GM23338 (cell line): Measurements from ENCODE around the gene VMO1. TPM values are rescaled to one million over a fixed set of nuclear protein-coding genes. Genes with fewer than 3 reads are reported as not detected.

ENCODE experiments used
- ATAC-seq: fragments of 200-7000 bp; cut with Tn5 transposase; 3 replicates; pipeline ENCODE4 v1.9.1; 2020
- DNase-seq: peaks from one replicate; pipeline ENCODE4 v3.0.0-alpha.2; 2015; ENCODE audit warnings: low spot score
- H2AFZ ChIP-seq: fragments of 200-600 bp; sonication (generic); 2 replicates; pipeline ENCODE4 v1.8.0; 2016; ENCODE audit warnings: antibody characterized with exemption, mild to moderate bottlenecking, moderate library complexity
- H3F3A ChIP-seq: fragments of 200-600 bp; sonication (generic); replicated peaks from 2 replicates; pipeline ENCODE4 v1.8.0; 2017; ENCODE audit warnings: antibody characterized with exemption, mixed run types, low read depth
- H3K27ac ChIP-seq: fragments of 200-600 bp; sonication (generic); 2 replicates; pipeline ENCODE4 v1.6.1; 2016; ENCODE audit warnings: low read depth
- H3K27me3 ChIP-seq: fragments of 200-600 bp; sonication (generic); 2 replicates; pipeline ENCODE4 v1.8.0; 2016; ENCODE audit warnings: mild to moderate bottlenecking, mixed run types, moderate library complexity; ENCODE audit not compliant: insufficient read depth
- H3K36me3 ChIP-seq: fragments of 200-600 bp; sonication (generic); 2 replicates; pipeline ENCODE4 v1.8.0; 2016; ENCODE audit warnings: mild to moderate bottlenecking; ENCODE audit not compliant: insufficient read depth
- H3K4me1 ChIP-seq: fragments of 200-600 bp; sonication (generic); 2 replicates; pipeline ENCODE4 v1.8.0; 2016; ENCODE audit warnings: mild to moderate bottlenecking, moderate library complexity; ENCODE audit not compliant: insufficient read depth
- H3K4me2 ChIP-seq: fragments of 200-600 bp; sonication (generic); 2 replicates; pipeline ENCODE4 v1.7.1; 2017; ENCODE audit warnings: mixed run types
- H3K4me3 ChIP-seq: fragments of 200-600 bp; sonication (generic); 2 replicates; pipeline ENCODE4 v1.6.1; 2016; ENCODE audit warnings: mixed run types
- H3K79me2 ChIP-seq: fragments of 200-600 bp; sonication (generic); replicated peaks from 2 replicates; pipeline ENCODE4 v1.8.0; 2017; ENCODE audit warnings: mild to moderate bottlenecking; ENCODE audit not compliant: insufficient read depth
- H3K9me2 ChIP-seq: fragments of 200-600 bp; sonication (generic); 2 replicates; pipeline ENCODE4 v1.8.0; 2017; ENCODE audit not compliant: insufficient read depth
- H4K20me1 ChIP-seq: fragments of 200-600 bp; sonication (generic); replicated peaks from 2 replicates; pipeline ENCODE4 v1.8.0; 2017; ENCODE audit warnings: mild to moderate bottlenecking; ENCODE audit not compliant: insufficient read depth
- H3K27ac Mint-ChIP-seq: 2 replicates; pipeline ENCODE4 v1.8.0; 2020; ENCODE audit warnings: inconsistent platforms, mild to moderate bottlenecking, moderate library complexity, mixed read lengths
- H3K27me3 Mint-ChIP-seq: 3 replicates; pipeline ENCODE4 v1.8.0; 2022; ENCODE audit warnings: low read depth, mild to moderate bottlenecking, moderate library complexity, mixed read lengths, inconsistent platforms; ENCODE audit not compliant: insufficient read depth, poor library complexity
- H3K36me3 Mint-ChIP-seq: 3 replicates; pipeline ENCODE4 v1.8.0; 2021; ENCODE audit warnings: low read depth, mild to moderate bottlenecking, inconsistent platforms, moderate library complexity, mixed read lengths
- H3K4me1 Mint-ChIP-seq: 3 replicates; pipeline ENCODE4 v1.8.0; 2020; ENCODE audit warnings: mild to moderate bottlenecking, inconsistent platforms, mixed read lengths
- H3K4me3 Mint-ChIP-seq: 3 replicates; pipeline ENCODE4 v1.8.0; 2021; ENCODE audit warnings: moderate library complexity, mild to moderate bottlenecking, inconsistent platforms, mixed read lengths
- H3K9me3 Mint-ChIP-seq: 3 replicates; pipeline ENCODE4 v1.8.0; 2020; ENCODE audit warnings: moderate library complexity, mild to moderate bottlenecking, inconsistent platforms, mixed read lengths
- CREB1 ChIP-seq: fragments of 250-450 bp; sonication (Bioruptor Pico); IDR thresholded peaks from 2 replicates; pipeline ENCODE4 v1.5.0; 2020; ENCODE audit warnings: low read depth, mild to moderate bottlenecking, moderate library complexity
- EZH2 ChIP-seq: fragments of 200-600 bp; sonication (generic); IDR thresholded peaks from one replicate; pipeline ENCODE4 v1.8.0; 2017; ENCODE audit warnings: antibody characterized with exemption, mild to moderate bottlenecking, low read depth; ENCODE audit not compliant: unreplicated experiment
- EZH2phosphoT487 ChIP-seq: fragments of 200-600 bp; sonication (generic); IDR thresholded peaks from one replicate; pipeline ENCODE4 v1.8.1; 2018; ENCODE audit warnings: antibody characterized with exemption; ENCODE audit not compliant: unreplicated experiment
- JUNB ChIP-seq: IDR thresholded peaks from one replicate; pipeline ENCODE4 v1.6.1; 2016; ENCODE audit warnings: antibody characterized with exemption; ENCODE audit not compliant: unreplicated experiment
- NANOG ChIP-seq: IDR thresholded peaks from 2 replicates; pipeline ENCODE4 v1.6.1; 2016; ENCODE audit warnings: antibody characterized with exemption, borderline replicate concordance
- POLR2AphosphoS5 ChIP-seq: IDR thresholded peaks from 2 replicates; pipeline ENCODE4 v1.6.1; 2016; ENCODE audit warnings: antibody characterized with exemption, low read depth
- STAT1 ChIP-seq: IDR thresholded peaks from one replicate; pipeline ENCODE4 v1.6.1; 2016; ENCODE audit warnings: antibody characterized with exemption; ENCODE audit not compliant: unreplicated experiment
- ZNF114 ChIP-seq: fragments of 250-450 bp; sonication (Bioruptor Pico); IDR thresholded peaks from 2 replicates; pipeline ENCODE4 v1.5.0; 2020; ENCODE audit warnings: mild to moderate bottlenecking, moderate library complexity
- ZNF331 ChIP-seq: fragments of 250-450 bp; sonication (Bioruptor Pico); IDR thresholded peaks from 2 replicates; pipeline ENCODE4 v1.5.0; 2020; ENCODE audit warnings: low read depth, mild to moderate bottlenecking, moderate library complexity
- polyA plus RNA-seq: library from polyadenylated mRNA; unstranded; fragments of >200 nt; fragmentation: Nextera tagmentation; extraction: Ambion mirVana; gene quantifications from 2 replicates; pipeline ENCODE4 v1.2.1, GENCODE V29; 2016
- total RNA-seq: library from RNA; depleted of rRNA; stranded (reverse); fragments of >200 nt; shearing (Covaris generic); gene quantifications from 2 replicates; pipeline ENCODE4 v1.2.3, GENCODE V29; 2014
- TF ChIP-seq, protein P1 (sequence below): IDR thresholded peaks from one replicate; pipeline ENCODE4 v1.6.1; 2018; ENCODE audit warnings: antibody characterized with exemption; ENCODE audit not compliant: unreplicated experiment
- TF ChIP-seq, protein P2 (sequence below): IDR thresholded peaks from 2 replicates; pipeline ENCODE4 v1.6.1; 2016; ENCODE audit warnings: antibody characterized with exemption
- TF ChIP-seq, protein P3 (sequence below), 2 experiments: fragments of 200-600 bp in 1 of 2; sonication (generic) in 1 of 2; conservative IDR thresholded peaks; 2 replicates each; pipeline versions ENCODE4 v1.5.1 to v1.6.1; 2016 to 2017; ENCODE audit warnings: antibody characterized with exemption in 2 of 2, low read depth in 2 of 2, mild to moderate bottlenecking in 2 of 2, moderate library complexity in 1 of 2
- TF ChIP-seq, protein P4 (sequence below): fragments of 250-450 bp; sonication (Bioruptor Pico); IDR thresholded peaks from 2 replicates; pipeline ENCODE4 v1.5.0; 2020; ENCODE audit warnings: mild to moderate bottlenecking, moderate library complexity

Gene VMO1
- total and polyA plus RNA-seq, 2 experiments from 2014 or later: 0.38 to 0.47 TPM

DNA sequence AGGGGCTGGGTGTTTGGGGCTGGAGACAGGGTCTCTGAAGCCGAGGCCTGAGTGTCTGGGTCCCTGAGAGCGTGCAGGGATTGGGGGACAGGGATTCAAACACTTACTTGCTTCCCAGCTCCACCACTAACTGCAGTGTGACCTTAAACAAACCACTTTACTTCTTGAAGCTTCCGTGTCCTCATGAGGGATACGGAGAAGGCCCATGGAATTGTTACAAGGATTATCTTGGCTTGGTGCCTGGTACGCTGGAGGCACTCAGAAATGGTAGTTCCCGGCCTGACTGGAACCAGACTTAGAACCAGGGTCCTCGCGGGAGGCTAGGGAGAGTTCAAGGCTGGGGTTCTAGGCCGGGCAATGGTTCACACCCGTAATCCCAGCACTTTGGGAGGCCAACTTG, 43.5 kb downstream of the VMO1 start (continued):
- TF ChIP-seq CREB1 (no peak), NANOG (no peak)

DNA sequence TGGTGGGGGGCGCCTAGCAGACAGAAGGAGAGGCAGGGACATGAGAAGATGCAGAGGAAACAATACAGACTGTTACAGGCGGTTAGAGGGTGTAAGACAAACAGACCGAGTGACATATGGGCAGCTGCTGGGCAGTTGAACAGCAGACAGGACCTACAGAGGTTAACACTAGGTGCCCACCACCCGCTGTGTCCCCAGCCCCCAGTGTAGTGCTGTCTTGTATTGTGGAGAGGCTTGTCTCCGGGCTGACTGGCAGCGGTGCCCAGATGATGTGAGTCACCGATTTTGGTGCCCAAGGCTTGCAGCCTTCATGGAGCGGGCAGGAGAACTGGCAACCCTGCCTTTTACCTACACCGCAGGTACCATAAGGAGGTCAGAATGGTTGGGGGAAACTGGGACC, 44.0 kb downstream of the VMO1 start:
- H4K20me1 ChIP-seq: 0 out of 2 replicates have a peak, but pooled peaks cover 5% of the 10 kb centered on the region
- H3K4me1 ChIP-seq: peaks cover 15% of the 10 kb centered on the region
- H3K27ac ChIP-seq: no peak overlapping the region
- peaks cover 57% of the 10 kb centered on the region for H3K27me3 ChIP-seq
- H3F3A ChIP-seq: peaks cover 13% of the 10 kb centered on the region; the same call in 1 of the 2 replicates
- Mint-ChIP-seq H3K4me1 (peaks cover 25% of the 10 kb centered on the region), H3K27ac (no peak overlapping the region), H3K36me3 (no peaks in the 10 kb centered on the region; the same call in 2 of the 3 replicates), H3K9me3 (no peaks in the 10 kb centered on the region; the same call in 1 of the 3 replicates), H3K4me3 (no peak overlapping the region; the same call in 2 of the 3 replicates), H3K27me3 (peaks cover 69% of the 10 kb centered on the region)
- TF ChIP-seq CREB1: no peak
- no peak for TF ChIP-seq EZH2
- TF ChIP-seq ZNF114 (CRISPR knock-in tag): no peak
- no peak for TF ChIP-seq EZH2phosphoT487
- TF ChIP-seq, protein P1, sequence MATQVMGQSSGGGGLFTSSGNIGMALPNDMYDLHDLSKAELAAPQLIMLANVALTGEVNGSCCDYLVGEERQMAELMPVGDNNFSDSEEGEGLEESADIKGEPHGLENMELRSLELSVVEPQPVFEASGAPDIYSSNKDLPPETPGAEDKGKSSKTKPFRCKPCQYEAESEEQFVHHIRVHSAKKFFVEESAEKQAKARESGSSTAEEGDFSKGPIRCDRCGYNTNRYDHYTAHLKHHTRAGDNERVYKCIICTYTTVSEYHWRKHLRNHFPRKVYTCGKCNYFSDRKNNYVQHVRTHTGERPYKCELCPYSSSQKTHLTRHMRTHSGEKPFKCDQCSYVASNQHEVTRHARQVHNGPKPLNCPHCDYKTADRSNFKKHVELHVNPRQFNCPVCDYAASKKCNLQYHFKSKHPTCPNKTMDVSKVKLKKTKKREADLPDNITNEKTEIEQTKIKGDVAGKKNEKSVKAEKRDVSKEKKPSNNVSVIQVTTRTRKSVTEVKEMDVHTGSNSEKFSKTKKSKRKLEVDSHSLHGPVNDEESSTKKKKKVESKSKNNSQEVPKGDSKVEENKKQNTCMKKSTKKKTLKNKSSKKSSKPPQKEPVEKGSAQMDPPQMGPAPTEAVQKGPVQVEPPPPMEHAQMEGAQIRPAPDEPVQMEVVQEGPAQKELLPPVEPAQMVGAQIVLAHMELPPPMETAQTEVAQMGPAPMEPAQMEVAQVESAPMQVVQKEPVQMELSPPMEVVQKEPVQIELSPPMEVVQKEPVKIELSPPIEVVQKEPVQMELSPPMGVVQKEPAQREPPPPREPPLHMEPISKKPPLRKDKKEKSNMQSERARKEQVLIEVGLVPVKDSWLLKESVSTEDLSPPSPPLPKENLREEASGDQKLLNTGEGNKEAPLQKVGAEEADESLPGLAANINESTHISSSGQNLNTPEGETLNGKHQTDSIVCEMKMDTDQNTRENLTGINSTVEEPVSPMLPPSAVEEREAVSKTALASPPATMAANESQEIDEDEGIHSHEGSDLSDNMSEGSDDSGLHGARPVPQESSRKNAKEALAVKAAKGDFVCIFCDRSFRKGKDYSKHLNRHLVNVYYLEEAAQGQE: no peak
- no peak for TF ChIP-seq ZNF331
- TF ChIP-seq, protein P2, sequence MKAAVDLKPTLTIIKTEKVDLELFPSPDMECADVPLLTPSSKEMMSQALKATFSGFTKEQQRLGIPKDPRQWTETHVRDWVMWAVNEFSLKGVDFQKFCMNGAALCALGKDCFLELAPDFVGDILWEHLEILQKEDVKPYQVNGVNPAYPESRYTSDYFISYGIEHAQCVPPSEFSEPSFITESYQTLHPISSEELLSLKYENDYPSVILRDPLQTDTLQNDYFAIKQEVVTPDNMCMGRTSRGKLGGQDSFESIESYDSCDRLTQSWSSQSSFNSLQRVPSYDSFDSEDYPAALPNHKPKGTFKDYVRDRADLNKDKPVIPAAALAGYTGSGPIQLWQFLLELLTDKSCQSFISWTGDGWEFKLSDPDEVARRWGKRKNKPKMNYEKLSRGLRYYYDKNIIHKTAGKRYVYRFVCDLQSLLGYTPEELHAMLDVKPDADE: no peak
- no peak for TF ChIP-seq STAT1
- TF ChIP-seq, protein P3, sequence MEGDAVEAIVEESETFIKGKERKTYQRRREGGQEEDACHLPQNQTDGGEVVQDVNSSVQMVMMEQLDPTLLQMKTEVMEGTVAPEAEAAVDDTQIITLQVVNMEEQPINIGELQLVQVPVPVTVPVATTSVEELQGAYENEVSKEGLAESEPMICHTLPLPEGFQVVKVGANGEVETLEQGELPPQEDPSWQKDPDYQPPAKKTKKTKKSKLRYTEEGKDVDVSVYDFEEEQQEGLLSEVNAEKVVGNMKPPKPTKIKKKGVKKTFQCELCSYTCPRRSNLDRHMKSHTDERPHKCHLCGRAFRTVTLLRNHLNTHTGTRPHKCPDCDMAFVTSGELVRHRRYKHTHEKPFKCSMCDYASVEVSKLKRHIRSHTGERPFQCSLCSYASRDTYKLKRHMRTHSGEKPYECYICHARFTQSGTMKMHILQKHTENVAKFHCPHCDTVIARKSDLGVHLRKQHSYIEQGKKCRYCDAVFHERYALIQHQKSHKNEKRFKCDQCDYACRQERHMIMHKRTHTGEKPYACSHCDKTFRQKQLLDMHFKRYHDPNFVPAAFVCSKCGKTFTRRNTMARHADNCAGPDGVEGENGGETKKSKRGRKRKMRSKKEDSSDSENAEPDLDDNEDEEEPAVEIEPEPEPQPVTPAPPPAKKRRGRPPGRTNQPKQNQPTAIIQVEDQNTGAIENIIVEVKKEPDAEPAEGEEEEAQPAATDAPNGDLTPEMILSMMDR (conservative IDR thresholded peaks at IDR 0.05; ENCODE audit: low read depth in 2 of 2): no peak
- no peak for TF ChIP-seq POLR2AphosphoS5
- TF ChIP-seq, protein P4, sequence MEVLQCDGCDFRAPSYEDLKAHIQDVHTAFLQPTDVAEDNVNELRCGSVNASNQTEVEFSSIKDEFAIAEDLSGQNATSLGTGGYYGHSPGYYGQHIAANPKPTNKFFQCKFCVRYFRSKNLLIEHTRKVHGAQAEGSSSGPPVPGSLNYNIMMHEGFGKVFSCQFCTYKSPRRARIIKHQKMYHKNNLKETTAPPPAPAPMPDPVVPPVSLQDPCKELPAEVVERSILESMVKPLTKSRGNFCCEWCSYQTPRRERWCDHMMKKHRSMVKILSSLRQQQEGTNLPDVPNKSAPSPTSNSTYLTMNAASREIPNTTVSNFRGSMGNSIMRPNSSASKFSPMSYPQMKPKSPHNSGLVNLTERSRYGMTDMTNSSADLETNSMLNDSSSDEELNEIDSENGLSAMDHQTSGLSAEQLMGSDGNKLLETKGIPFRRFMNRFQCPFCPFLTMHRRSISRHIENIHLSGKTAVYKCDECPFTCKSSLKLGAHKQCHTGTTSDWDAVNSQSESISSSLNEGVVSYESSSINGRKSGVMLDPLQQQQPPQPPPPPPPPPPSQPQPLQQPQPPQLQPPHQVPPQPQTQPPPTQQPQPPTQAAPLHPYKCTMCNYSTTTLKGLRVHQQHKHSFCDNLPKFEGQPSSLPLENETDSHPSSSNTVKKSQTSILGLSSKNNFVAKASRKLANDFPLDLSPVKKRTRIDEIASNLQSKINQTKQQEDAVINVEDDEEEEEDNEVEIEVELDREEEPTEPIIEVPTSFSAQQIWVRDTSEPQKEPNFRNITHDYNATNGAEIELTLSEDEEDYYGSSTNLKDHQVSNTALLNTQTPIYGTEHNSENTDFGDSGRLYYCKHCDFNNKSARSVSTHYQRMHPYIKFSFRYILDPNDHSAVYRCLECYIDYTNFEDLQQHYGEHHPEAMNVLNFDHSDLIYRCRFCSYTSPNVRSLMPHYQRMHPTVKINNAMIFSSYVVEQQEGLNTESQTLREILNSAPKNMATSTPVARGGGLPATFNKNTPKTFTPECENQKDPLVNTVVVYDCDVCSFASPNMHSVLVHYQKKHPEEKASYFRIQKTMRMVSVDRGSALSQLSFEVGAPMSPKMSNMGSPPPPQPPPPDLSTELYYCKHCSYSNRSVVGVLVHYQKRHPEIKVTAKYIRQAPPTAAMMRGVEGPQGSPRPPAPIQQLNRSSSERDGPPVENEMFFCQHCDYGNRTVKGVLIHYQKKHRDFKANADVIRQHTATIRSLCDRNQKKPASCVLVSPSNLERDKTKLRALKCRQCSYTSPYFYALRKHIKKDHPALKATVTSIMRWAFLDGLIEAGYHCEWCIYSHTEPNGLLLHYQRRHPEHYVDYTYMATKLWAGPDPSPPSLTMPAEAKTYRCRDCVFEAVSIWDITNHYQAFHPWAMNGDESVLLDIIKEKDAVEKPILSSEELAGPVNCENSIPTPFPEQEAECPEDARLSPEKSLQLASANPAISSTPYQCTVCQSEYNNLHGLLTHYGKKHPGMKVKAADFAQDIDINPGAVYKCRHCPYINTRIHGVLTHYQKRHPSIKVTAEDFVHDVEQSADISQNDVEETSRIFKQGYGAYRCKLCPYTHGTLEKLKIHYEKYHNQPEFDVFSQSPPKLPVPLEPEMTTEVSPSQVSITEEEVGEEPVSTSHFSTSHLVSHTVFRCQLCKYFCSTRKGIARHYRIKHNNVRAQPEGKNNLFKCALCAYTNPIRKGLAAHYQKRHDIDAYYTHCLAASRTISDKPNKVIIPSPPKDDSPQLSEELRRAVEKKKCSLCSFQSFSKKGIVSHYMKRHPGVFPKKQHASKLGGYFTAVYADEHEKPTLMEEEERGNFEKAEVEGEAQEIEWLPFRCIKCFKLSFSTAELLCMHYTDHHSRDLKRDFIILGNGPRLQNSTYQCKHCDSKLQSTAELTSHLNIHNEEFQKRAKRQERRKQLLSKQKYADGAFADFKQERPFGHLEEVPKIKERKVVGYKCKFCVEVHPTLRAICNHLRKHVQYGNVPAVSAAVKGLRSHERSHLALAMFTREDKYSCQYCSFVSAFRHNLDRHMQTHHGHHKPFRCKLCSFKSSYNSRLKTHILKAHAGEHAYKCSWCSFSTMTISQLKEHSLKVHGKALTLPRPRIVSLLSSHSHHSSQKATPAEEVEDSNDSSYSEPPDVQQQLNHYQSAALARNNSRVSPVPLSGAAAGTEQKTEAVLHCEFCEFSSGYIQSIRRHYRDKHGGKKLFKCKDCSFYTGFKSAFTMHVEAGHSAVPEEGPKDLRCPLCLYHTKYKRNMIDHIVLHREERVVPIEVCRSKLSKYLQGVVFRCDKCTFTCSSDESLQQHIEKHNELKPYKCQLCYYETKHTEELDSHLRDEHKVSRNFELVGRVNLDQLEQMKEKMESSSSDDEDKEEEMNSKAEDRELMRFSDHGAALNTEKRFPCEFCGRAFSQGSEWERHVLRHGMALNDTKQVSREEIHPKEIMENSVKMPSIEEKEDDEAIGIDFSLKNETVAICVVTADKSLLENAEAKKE (CRISPR knock-in tag): no peak
- TF ChIP-seq JUNB: no peak
- no peak for TF ChIP-seq NANOG
- H3K9me2 ChIP-seq: no peaks in the 10 kb centered on the region
- no peaks in the 10 kb centered on the region for H3K36me3 ChIP-seq
- H3K79me2 ChIP-seq: no peaks in the 10 kb centered on the region
- H2AFZ ChIP-seq: no peak overlapping the region
- H3K4me3 ChIP-seq: no peak overlapping the region
- no peak for DNase-seq
- ATAC-seq: no peak
- H3K4me2 ChIP-seq: no peak overlapping the region
